ENCODE data around the gene ASPDH. TPM values are rescaled to one million over a fixed set of nuclear protein-coding genes. Genes with fewer than 3 reads are reported as not detected.

Gene ASPDH
- total RNA-seq, 1 donor from 2014 or later = not detected

DNA sequence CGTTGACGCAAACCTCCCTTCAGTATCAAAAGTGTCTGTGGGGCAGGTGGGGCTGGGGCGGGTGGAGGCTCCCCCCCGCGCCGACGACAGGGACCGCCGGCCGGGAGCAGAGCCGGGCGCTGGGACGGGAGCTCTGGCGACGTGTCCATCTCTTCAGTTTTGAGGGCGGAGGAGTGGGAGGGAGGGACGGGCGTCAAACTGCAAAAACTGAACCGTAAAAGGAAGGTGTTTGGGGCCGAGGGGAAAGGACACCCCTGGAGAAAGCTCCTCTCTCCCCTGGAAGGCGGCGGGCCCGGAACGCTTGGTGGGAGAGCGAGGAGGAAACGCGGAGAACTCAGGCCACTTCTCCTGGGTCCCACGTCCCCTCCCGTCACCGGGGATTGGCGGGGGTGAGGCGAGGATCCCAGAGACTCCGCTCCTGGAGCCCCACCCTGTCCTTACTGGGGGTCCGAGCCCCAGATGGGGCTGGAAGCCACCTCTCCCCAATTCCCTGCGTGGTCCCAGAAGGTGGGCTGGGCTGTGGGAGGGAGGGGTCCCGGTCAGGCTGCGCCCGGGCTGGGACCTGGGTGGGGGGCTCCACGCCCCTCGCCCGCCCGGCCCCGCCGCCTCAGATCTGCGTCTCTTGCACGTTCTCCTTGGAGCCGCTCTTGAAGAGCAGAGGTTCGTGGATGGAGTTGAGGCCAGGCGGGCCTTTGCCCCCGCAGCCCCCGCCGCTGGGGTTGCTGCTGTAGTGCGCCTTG lies 3.4 kb upstream of the ASPDH start:
- TF ChIP-seq CTCF (IDR thresholded peaks at IDR 0.05; ENCODE audit: unreplicated experiment) = no peak
- DNase-seq (ENCODE audit: low spot score, unreplicated experiment) = no peak
- Mint-ChIP-seq H3K27ac (no peak overlapping the region), H3K27me3 (no peaks in the 10 kb centered on the region), H3K4me3 (ENCODE audit: low read depth) (no peak overlapping the region), H3K9me3 (ENCODE audit: low read depth) (no peaks in the 10 kb centered on the region), H3K36me3 (ENCODE audit: insufficient read depth) (no peaks in the 10 kb centered on the region), H3K4me1 (ENCODE audit: low read depth) (no peaks in the 10 kb centered on the region)

GRCh38 chr19:50516456-50516855 lies 2.7 kb upstream of the ASPDH start:
- no peak for DNase-seq (ENCODE audit: low spot score, unreplicated experiment)
- no peaks in the 10 kb centered on the region for H3K36me3 Mint-ChIP-seq (ENCODE audit: insufficient read depth)
- H3K27me3 Mint-ChIP-seq = no peaks in the 10 kb centered on the region
- no peak for TF ChIP-seq CTCF (IDR thresholded peaks at IDR 0.05; ENCODE audit: unreplicated experiment)
- no peaks in the 10 kb centered on the region for H3K9me3 Mint-ChIP-seq (ENCODE audit: low read depth)
- peaks cover 2% of the 10 kb centered on the region for H3K4me1 Mint-ChIP-seq (ENCODE audit: low read depth)
- H3K27ac Mint-ChIP-seq = no peak overlapping the region
- no peak overlapping the region for H3K4me3 Mint-ChIP-seq (ENCODE audit: low read depth)

GRCh38 chr19:50515168-50515561 lies 1.5 kb upstream of the ASPDH start:
- H3K4me1 Mint-ChIP-seq (ENCODE audit: low read depth) = peaks cover 6% of the 10 kb centered on the region
- H3K27ac Mint-ChIP-seq = no peak overlapping the region
- no peak overlapping the region for H3K4me3 Mint-ChIP-seq (ENCODE audit: low read depth)
- TF ChIP-seq CTCF (IDR thresholded peaks at IDR 0.05; ENCODE audit: unreplicated experiment) = no peak
- DNase-seq (ENCODE audit: low spot score, unreplicated experiment) = no peak
- no peaks in the 10 kb centered on the region for H3K36me3 Mint-ChIP-seq (ENCODE audit: insufficient read depth)
- H3K27me3 Mint-ChIP-seq = no peaks in the 10 kb centered on the region
- no peaks in the 10 kb centered on the region for H3K9me3 Mint-ChIP-seq (ENCODE audit: low read depth)

GRCh38 chr19:50514346-50515167 lies 844 bp upstream of the ASPDH start:
- Mint-ChIP-seq H3K4me1 (ENCODE audit: low read depth) (peaks cover 6% of the 10 kb centered on the region), H3K9me3 (ENCODE audit: low read depth) (no peaks in the 10 kb centered on the region), H3K27me3 (no peaks in the 10 kb centered on the region), H3K27ac (no peak overlapping the region), H3K4me3 (ENCODE audit: low read depth) (no peak overlapping the region), H3K36me3 (ENCODE audit: insufficient read depth) (no peaks in the 10 kb centered on the region)
- DNase-seq (ENCODE audit: low spot score, unreplicated experiment) = no peak
- no peak for TF ChIP-seq CTCF (IDR thresholded peaks at IDR 0.05; ENCODE audit: unreplicated experiment)

DNA sequence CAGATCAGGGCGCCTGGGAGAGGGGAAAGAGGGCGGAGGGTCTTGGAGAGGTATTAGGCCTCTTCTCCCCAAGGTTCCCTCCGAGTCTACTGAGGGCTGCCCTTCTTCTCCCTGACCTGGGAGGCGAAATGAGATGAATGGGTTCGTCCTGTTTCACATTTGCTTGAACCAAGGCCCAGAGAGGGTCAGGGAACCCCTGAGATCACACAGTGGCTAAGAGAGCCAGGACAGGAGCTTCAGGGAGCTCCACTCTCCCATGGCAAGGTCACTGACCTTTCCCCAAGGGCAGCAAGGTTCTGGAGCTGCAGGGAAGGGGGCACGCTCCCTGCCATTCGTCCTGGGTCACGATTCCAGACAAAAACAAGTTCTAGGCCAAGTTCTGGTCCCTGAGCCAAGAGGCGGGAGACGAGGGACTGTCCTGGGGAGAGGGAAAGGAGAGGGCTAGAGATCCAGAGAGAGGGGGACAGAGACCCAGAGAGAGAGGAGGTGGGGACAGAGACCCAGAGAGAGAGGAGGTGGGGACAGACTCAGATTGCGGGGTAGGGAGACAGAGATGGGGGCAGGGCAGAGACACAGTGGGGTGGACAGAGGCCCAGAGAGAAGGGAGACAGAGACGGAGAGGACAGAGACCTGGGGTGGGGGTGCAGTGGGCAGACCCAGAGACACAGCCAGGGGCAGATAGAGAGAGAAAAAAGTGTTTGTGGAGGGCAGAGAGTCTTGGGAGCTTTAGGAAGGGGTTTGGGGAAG lies 541 bp downstream of the ASPDH start:
- H3K36me3 Mint-ChIP-seq (ENCODE audit: insufficient read depth) = no peaks in the 10 kb centered on the region
- H3K4me3 Mint-ChIP-seq (ENCODE audit: low read depth) = peak overlapping the region; percentile 38
- no peak for TF ChIP-seq CTCF (IDR thresholded peaks at IDR 0.05; ENCODE audit: unreplicated experiment)
- peaks cover 6% of the 10 kb centered on the region for H3K4me1 Mint-ChIP-seq (ENCODE audit: low read depth)
- H3K9me3 Mint-ChIP-seq (ENCODE audit: low read depth) = no peaks in the 10 kb centered on the region
- H3K27ac Mint-ChIP-seq = peak overlapping the region; percentile 41
- DNase-seq (ENCODE audit: low spot score, unreplicated experiment) = no peak
- H3K27me3 Mint-ChIP-seq = no peaks in the 10 kb centered on the region

All from progenitor cell of endocrine pancreas (in vitro differentiated cells).